Panc1 (cell line): ENCODE results near the gene STARD10. TPM values are rescaled to one million over a fixed set of nuclear protein-coding genes. Genes with fewer than 3 reads are reported as not detected.
"Not testable (repeated sequence)": the region's sequence is repeated elsewhere in the genome, so short reads cannot be mapped to it uniquely, and the experiment has no call there.

ENCODE experiments used
- ATAC-seq: fragments of 200-7000 bp; cut with Tn5 transposase; 2 replicates; pipeline ENCODE4 v1.9.1; 2020; ENCODE audit warnings: mild to moderate bottlenecking, moderate library complexity
- BruUV-seq: library from RNA; stranded (reverse); fragments of 400-500 nt; replicated peaks from 2 replicates; lab custom pipeline; 2021; lab: Mats Ljungman, UMichigan
- CTCF ChIA-PET: fragments of 300-600 bp; sonication (Branson Sonifier 250); formaldehyde crosslinking; loops from one replicate; lab custom pipeline; 2022; ENCODE audit warnings: antibody characterized with exemption; lab: Charles Lee
- POLR2A ChIA-PET: fragments of 300-600 bp; sonication (Branson Sonifier 250); formaldehyde crosslinking; loops from one replicate; lab custom pipeline; 2022; ENCODE audit warnings: antibody characterized with exemption; lab: Charles Lee
- DNase-seq: peaks from one replicate; pipeline ENCODE4 v3.0.0-alpha.2; 2010; ENCODE audit warnings: low read depth, low spot score
- H3K27ac ChIP-seq: 2 replicates; pipeline ENCODE4 v1.5.1; 2011; ENCODE audit warnings: mild to moderate bottlenecking, low read length, inconsistent platforms
- H3K27me3 ChIP-seq: fragments of 200-500 bp; sonication (Bioruptor generic); 2 replicates; pipeline ENCODE4 v1.6.0; 2014; ENCODE audit warnings: low read length, inconsistent platforms; ENCODE audit not compliant: control insufficient read depth, insufficient read depth
- H3K36me3 ChIP-seq: fragments of 200-500 bp; sonication (Bioruptor generic); 2 replicates; pipeline ENCODE4 v1.5.1; 2014; ENCODE audit warnings: inconsistent platforms, mild to moderate bottlenecking, low read length, moderate library complexity; ENCODE audit not compliant: control insufficient read depth, insufficient read depth
- H3K4me1 ChIP-seq: 2 replicates; pipeline ENCODE4 v1.5.1; 2011; ENCODE audit warnings: inconsistent platforms, mild to moderate bottlenecking, low read length, moderate library complexity; ENCODE audit not compliant: control insufficient read depth, insufficient read depth
- H3K4me3 ChIP-seq, 2 experiments: 2 replicates each; pipeline ENCODE4 v1.5.1; 2011 to 2012; ENCODE audit warnings: low read depth in 2 of 2, low read length in 2 of 2, mild to moderate bottlenecking in 2 of 2, inconsistent platforms in 1 of 2, moderate library complexity in 1 of 2
- H3K9me3 ChIP-seq: fragments of 200-500 bp; sonication (Bioruptor generic); 2 replicates; pipeline ENCODE4 v1.5.1; 2014; ENCODE audit warnings: low read depth, mild to moderate bottlenecking, inconsistent platforms, low read length, moderate library complexity; ENCODE audit not compliant: control insufficient read depth, insufficient read depth
- CTCF ChIP-seq: fragments of 450-650 bp; IDR thresholded peaks from 2 replicates; pipeline ENCODE4 v1.5.1; 2017; ENCODE audit warnings: mild to moderate bottlenecking
- POLR2AphosphoS5 ChIP-seq: IDR thresholded peaks from 2 replicates; pipeline ENCODE4 v1.6.1; 2012; ENCODE audit warnings: mild to moderate bottlenecking, low read depth, low read length, moderate library complexity
- REST ChIP-seq, 2 experiments: IDR thresholded peaks; 2 replicates each; pipeline ENCODE4 v1.6.1; 2011 to 2012; ENCODE audit warnings: low read depth in 2 of 2, control low read depth in 1 of 2, low read length in 1 of 2, mild to moderate bottlenecking in 1 of 2, moderate library complexity in 1 of 2; ENCODE audit not compliant: insufficient read depth in 1 of 2
- SIN3A ChIP-seq: IDR thresholded peaks from 2 replicates; pipeline ENCODE4 v1.6.1; 2012; ENCODE audit warnings: low read depth, mild to moderate bottlenecking, low read length, moderate library complexity, borderline replicate concordance; ENCODE audit not compliant: insufficient read depth
- TCF7L2 ChIP-seq: IDR thresholded peaks from 2 replicates; pipeline ENCODE4 v1.6.1; 2011; ENCODE audit warnings: mild to moderate bottlenecking, low read depth, low read length, inconsistent platforms
- in situ Hi-C: cut with HindIII; loops from 2 replicates; pipeline ENCODE4 v1.10.0; 2016; ENCODE audit warnings: low sequenced_read_pairs, low pct_unique_long_range_greater_than_20kb
- intact Hi-C: fragments of 100-400 bp; cut with micrococcal nuclease; formaldehyde crosslinking; loops from one replicate; pipeline ENCODE4 v1.10.0; 2022; ENCODE audit not compliant: unreplicated experiment
- total RNA-seq: library from RNA; stranded (reverse); gene quantifications from one replicate; pipeline ENCODE4 v1.2.1, GENCODE V29; 2021; ENCODE audit not compliant: unreplicated experiment

The STARD10 gene
- total RNA-seq, 1 experiment from 2014 or later, result 32.1 TPM

DNA sequence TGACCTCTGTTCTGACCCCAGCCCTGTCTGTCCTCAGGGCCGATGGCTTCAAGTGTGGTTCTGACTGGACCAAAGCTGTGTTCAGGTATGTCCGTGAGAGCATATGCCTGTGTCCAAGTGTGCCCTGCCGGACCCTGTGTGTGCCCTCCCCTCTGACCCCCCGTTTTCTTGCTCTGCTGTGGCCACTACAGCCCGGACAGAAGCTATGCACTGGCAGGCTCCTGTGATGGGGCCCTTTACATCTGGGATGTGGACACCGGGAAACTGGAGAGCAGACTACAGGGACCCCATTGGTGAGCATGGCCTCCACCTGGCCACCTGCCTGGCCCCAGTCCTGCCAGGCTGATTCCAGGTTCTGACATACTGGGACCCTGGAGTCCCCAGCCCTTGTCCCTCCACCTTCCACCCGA lies 34.9 kb upstream of the STARD10 start:
- Histone ChIP-seq H3K4me3 (no peak overlapping the region), H3K27ac (no peak overlapping the region), H3K27me3 (no peaks in the 10 kb centered on the region), H3K4me1 (0 out of 2 replicates have a peak, but pooled peaks cover 4% of the 10 kb centered on the region), H3K36me3 (no peaks in the 10 kb centered on the region), H3K9me3 (no peaks in the 10 kb centered on the region)
- in situ Hi-C loops (no loop called here), intact Hi-C loops (no loop called here)
- ATAC-seq, result no peak
- no TSS peak for BruUV-seq
- POLR2A ChIA-PET, result no interaction called here
- CTCF ChIA-PET, result interaction anchor here (3.3 kb wide), 1 partner anchor 349 kb away, joined by 15 read pairs; no protein-coding TSS in a partner anchor
- no peak for TF ChIP-seq POLR2AphosphoS5
- no peak for DNase-seq

- CTCF ChIA-PET, result interaction anchor here (1.0 kb wide), 1 partner anchor 361 kb away, joined by 3 read pairs; no protein-coding TSS in a partner anchor
- Histone ChIP-seq H3K4me3 (no peak overlapping the region), H3K4me1 (0 out of 2 replicates have a peak, but pooled peaks cover 4% of the 10 kb centered on the region), H3K36me3 (no peaks in the 10 kb centered on the region), H3K27me3 (no peaks in the 10 kb centered on the region), H3K27ac (no peak overlapping the region), H3K9me3 (no peaks in the 10 kb centered on the region)
- no peak for ATAC-seq
- TF ChIP-seq SIN3A (no peak), POLR2AphosphoS5 (no peak), TCF7L2 (no peak), REST (IDR thresholded peaks at IDR 0.05; ENCODE audit: insufficient read depth in 1 of 2, low read depth in 2 of 2, low read length in 1 of 2) (no peak), CTCF (no peak)
- no TSS peak for BruUV-seq
- POLR2A ChIA-PET, result no interaction called here
- no peak for DNase-seq
- in situ Hi-C loops, result no loop called here
- intact Hi-C loops, result no loop called here
Observed at GRCh38 chr11:72828081-72828567, 34.3 kb upstream of the STARD10 start.

- DNase-seq, in situ Hi-C loops, intact Hi-C loops: not testable (repeated sequence)
Observed at GRCh38 chr11:72827656-72828055, 33.8 kb upstream of the STARD10 start.

More at GRCh38 chr11:72827656-72828055, 33.8 kb upstream of the STARD10 start:
- H3K27ac ChIP-seq, H3K4me3 ChIP-seq, H3K27me3 ChIP-seq, BruUV-seq, ATAC-seq, POLR2A ChIA-PET, H3K36me3 ChIP-seq, H3K9me3 ChIP-seq, H3K4me1 ChIP-seq: not testable (repeated sequence)
- CTCF ChIA-PET, result interaction anchor here (1.0 kb wide), 1 partner anchor 361 kb away, joined by 3 read pairs; no protein-coding TSS in a partner anchor
